H1 (cell line): ENCODE data around the gene NUDC.

Experiments used
- BRCA1 ChIP-seq: IDR thresholded peaks from 2 replicates; pipeline ENCODE4 v1.6.1; 2012; ENCODE audit warnings: low read depth, low read length, improper control_type of control experiment
- CEBPB ChIP-seq: IDR thresholded peaks from 2 replicates; pipeline ENCODE4 v1.6.1; 2012; ENCODE audit warnings: low read depth, low read length
- EP300 ChIP-seq, 2 experiments: IDR thresholded peaks; 1 replicate in 1 of 2; 2 replicates in 1 of 2; pipeline ENCODE4 v1.6.1; 2011 to 2012; ENCODE audit warnings: low read depth in 2 of 2, low read length in 2 of 2, mild to moderate bottlenecking in 2 of 2, borderline replicate concordance in 1 of 2, inconsistent platforms in 1 of 2, moderate library complexity in 1 of 2
- EZH2 ChIP-seq: fragments of 200-600 bp; sonication (generic); IDR thresholded peaks from 2 replicates; pipeline ENCODE4 v1.7.1; 2012; ENCODE audit warnings: low read depth, mild to moderate bottlenecking, moderate library complexity, low read length, inconsistent platforms; ENCODE audit not compliant: severe bottlenecking
- FOSL1 ChIP-seq: IDR thresholded peaks from 2 replicates; pipeline ENCODE4 v1.6.1; 2011; ENCODE audit warnings: mild to moderate bottlenecking, low read depth, low read length, moderate library complexity; ENCODE audit not compliant: insufficient read depth
- GTF2F1 ChIP-seq: IDR thresholded peaks from 2 replicates; pipeline ENCODE4 v1.6.1; 2012; ENCODE audit warnings: low read depth, low read length, improper control_type of control experiment, borderline replicate concordance
- NRF1 ChIP-seq: IDR thresholded peaks from 2 replicates; pipeline ENCODE4 v1.6.1; 2011; ENCODE audit warnings: mild to moderate bottlenecking, low read depth, low read length, improper control_type of control experiment
- POLR2A ChIP-seq, 2 experiments: IDR thresholded peaks; 1 replicate in 1 of 2; 2 replicates in 1 of 2; pipeline ENCODE4 v1.6.1; 2011; ENCODE audit warnings: low read depth in 2 of 2, low read length in 2 of 2, mild to moderate bottlenecking in 2 of 2; ENCODE audit errors: control extremely low read depth in 1 of 2
- RAD21 ChIP-seq, 2 experiments: IDR thresholded peaks in 1 of 2; conservative IDR thresholded peaks in 1 of 2; 2 replicates each; pipeline ENCODE4 v1.6.1; 2011; ENCODE audit warnings: low read depth in 2 of 2, low read length in 2 of 2, improper control_type of control experiment in 1 of 2, inconsistent platforms in 1 of 2, mild to moderate bottlenecking in 1 of 2, moderate library complexity in 1 of 2
- SIN3A ChIP-seq, 2 experiments: IDR thresholded peaks in 1 of 2; conservative IDR thresholded peaks in 1 of 2; 2 replicates each; pipeline ENCODE4 v1.6.1; 2011 to 2012; ENCODE audit warnings: low read length in 2 of 2, improper control_type of control experiment in 1 of 2, low read depth in 1 of 2, mild to moderate bottlenecking in 1 of 2
- TEAD4 ChIP-seq: IDR thresholded peaks from 2 replicates; pipeline ENCODE4 v1.6.1; 2012; ENCODE audit warnings: low read depth, low read length, inconsistent platforms, mixed read lengths
- YY1 ChIP-seq: IDR thresholded peaks from 2 replicates; pipeline ENCODE4 v1.6.1; 2011; ENCODE audit warnings: low read depth, mild to moderate bottlenecking, low read length
- TF ChIP-seq, protein P1 (sequence below), 3 experiments: IDR thresholded peaks; 1 replicate in 2 of 3; 2 replicates in 1 of 3; pipeline versions ENCODE4 v1.5.1 to v1.6.1; 2011; ENCODE audit warnings: low read length in 3 of 3, mild to moderate bottlenecking in 3 of 3, inconsistent platforms in 2 of 3, low read depth in 1 of 3, moderate library complexity in 1 of 3; ENCODE audit not compliant: insufficient read depth in 1 of 3; ENCODE audit errors: control extremely low read depth in 1 of 3
- TF ChIP-seq, protein P2 (sequence below): IDR thresholded peaks from 2 replicates; pipeline ENCODE4 v1.6.1; 2011; ENCODE audit warnings: low read depth, mild to moderate bottlenecking, low read length; ENCODE audit not compliant: insufficient read depth

GRCh38 chr1:26957306-26957705, 35.8 kb downstream of the NUDC start:
- TF ChIP-seq, protein P1, sequence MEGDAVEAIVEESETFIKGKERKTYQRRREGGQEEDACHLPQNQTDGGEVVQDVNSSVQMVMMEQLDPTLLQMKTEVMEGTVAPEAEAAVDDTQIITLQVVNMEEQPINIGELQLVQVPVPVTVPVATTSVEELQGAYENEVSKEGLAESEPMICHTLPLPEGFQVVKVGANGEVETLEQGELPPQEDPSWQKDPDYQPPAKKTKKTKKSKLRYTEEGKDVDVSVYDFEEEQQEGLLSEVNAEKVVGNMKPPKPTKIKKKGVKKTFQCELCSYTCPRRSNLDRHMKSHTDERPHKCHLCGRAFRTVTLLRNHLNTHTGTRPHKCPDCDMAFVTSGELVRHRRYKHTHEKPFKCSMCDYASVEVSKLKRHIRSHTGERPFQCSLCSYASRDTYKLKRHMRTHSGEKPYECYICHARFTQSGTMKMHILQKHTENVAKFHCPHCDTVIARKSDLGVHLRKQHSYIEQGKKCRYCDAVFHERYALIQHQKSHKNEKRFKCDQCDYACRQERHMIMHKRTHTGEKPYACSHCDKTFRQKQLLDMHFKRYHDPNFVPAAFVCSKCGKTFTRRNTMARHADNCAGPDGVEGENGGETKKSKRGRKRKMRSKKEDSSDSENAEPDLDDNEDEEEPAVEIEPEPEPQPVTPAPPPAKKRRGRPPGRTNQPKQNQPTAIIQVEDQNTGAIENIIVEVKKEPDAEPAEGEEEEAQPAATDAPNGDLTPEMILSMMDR (IDR thresholded peaks at IDR 0.05; ENCODE audit: control extremely low read depth in 1 of 3, insufficient read depth in 1 of 3, low read depth in 1 of 3, low read length in 3 of 3) = no peak
- no peak for TF ChIP-seq NRF1
- no peak for TF ChIP-seq POLR2A (IDR thresholded peaks at IDR 0.05; ENCODE audit: control extremely low read depth in 1 of 2, low read depth in 2 of 2, low read length in 2 of 2)
- TF ChIP-seq, protein P2, sequence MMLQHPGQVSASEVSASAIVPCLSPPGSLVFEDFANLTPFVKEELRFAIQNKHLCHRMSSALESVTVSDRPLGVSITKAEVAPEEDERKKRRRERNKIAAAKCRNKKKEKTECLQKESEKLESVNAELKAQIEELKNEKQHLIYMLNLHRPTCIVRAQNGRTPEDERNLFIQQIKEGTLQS = no peak
- no peak for TF ChIP-seq TEAD4
- TF ChIP-seq EZH2 = no peak
- no peak for TF ChIP-seq RAD21 (IDR thresholded peaks at IDR 0.05 in 1 of 2, conservative IDR thresholded peaks at IDR 0.05 in 1 of 2; ENCODE audit: low read depth in 2 of 2, low read length in 2 of 2)
- TF ChIP-seq BRCA1 = no peak
- TF ChIP-seq YY1 = no peak
- TF ChIP-seq SIN3A (conservative IDR thresholded peaks at IDR 0.05 in 1 of 2, IDR thresholded peaks at IDR 0.05 in 1 of 2; ENCODE audit: low read depth in 1 of 2, low read length in 2 of 2) = no peak
- TF ChIP-seq EP300 (IDR thresholded peaks at IDR 0.05; ENCODE audit: borderline replicate concordance in 1 of 2, low read depth in 2 of 2, low read length in 2 of 2) = no peak
- no peak for TF ChIP-seq CEBPB
- no peak for TF ChIP-seq FOSL1
- TF ChIP-seq GTF2F1 = no peak
